ENCODE data around the gene TMEM184B. TPM values are rescaled to one million over a fixed set of nuclear protein-coding genes. Genes with fewer than 3 reads are reported as not detected.

TMEM184B gene
- total RNA-seq, 1 experiment from 2014 or later = 5.1 TPM

DNA sequence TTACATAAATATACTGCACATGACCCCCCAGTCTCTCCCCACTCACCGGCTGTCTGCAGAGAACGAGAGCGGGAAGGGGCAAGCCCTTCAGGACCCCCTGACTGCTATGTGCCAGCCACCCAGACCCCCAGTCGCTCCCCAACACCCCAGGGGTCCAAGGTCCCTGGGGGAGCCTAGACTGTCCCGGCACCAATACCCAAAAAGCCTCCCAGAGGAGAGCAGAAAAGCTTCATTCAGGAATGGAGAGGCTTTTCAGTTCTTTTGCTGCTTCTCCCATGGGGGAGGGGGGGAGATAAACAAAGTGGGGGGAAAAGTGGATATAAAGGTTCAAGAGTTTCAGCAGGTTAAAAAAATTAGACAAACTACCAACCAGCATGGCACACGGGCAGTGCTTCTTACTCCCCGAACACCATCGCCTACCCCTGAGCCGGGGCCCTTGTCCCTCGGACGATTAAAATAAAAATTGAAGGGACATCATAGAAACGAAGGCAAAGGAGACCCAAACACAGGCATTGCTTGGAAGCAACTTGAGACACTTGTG is 43.1 kb upstream of the TMEM184B start:
- Histone ChIP-seq H3K4me1 (ENCODE audit: low read length) (peaks cover 42% of the 10 kb centered on the region), H3K27me3 (ENCODE audit: low read length) (no peaks in the 10 kb centered on the region), H3K9me3 (ENCODE audit: low read length) (no peaks in the 10 kb centered on the region), H4K20me1 (ENCODE audit: insufficient read depth, low read depth, low read length) (peaks cover 48% of the 10 kb centered on the region), H3K4me3 (ENCODE audit: low read length) (peak overlapping the region; percentile 94), H3K36me3 (ENCODE audit: insufficient read depth, low read length) (no peaks in the 10 kb centered on the region; the same call in 1 of the 2 replicates), H3K4me2 (ENCODE audit: low read depth, low read length, poor library complexity, severe bottlenecking) (peak overlapping the region; percentile 93), H3K9ac (ENCODE audit: low read length) (peak overlapping the region; percentile 91), H3K79me2 (ENCODE audit: low read length) (peaks cover 61% of the 10 kb centered on the region), H3K9me2 (replicated peaks; ENCODE audit: insufficient read depth, low read length) (no peaks in the 10 kb centered on the region), H2AFZ (ENCODE audit: low read length) (no peak overlapping the region), H3K27ac (ENCODE audit: low read length) (peak overlapping the region; percentile 82)
- peak; percentile 64 for DNase-seq

GRCh38 chr22:38314933-38315822 is 42.4 kb upstream of the TMEM184B start:
- peaks cover 69% of the 10 kb centered on the region for H3K79me2 ChIP-seq (ENCODE audit: low read length)
- H3K36me3 ChIP-seq (ENCODE audit: insufficient read depth, low read length) = no peaks in the 10 kb centered on the region; the same call in 1 of the 2 replicates
- peak overlapping the region; percentile 93 for H3K4me2 ChIP-seq (ENCODE audit: low read depth, low read length, poor library complexity, severe bottlenecking)
- no peaks in the 10 kb centered on the region for H3K9me2 ChIP-seq (replicated peaks; ENCODE audit: insufficient read depth, low read length)
- H3K27me3 ChIP-seq (ENCODE audit: low read length) = no peaks in the 10 kb centered on the region
- peaks cover 54% of the 10 kb centered on the region for H4K20me1 ChIP-seq (ENCODE audit: insufficient read depth, low read depth, low read length)
- H3K9me3 ChIP-seq (ENCODE audit: low read length) = no peaks in the 10 kb centered on the region
- peaks cover 47% of the 10 kb centered on the region for H3K4me1 ChIP-seq (ENCODE audit: low read length)
- peak overlapping the region; percentile 82 for H3K27ac ChIP-seq (ENCODE audit: low read length)
- DNase-seq = no peak
- no peak overlapping the region for H2AFZ ChIP-seq (ENCODE audit: low read length)
- H3K9ac ChIP-seq (ENCODE audit: low read length) = peak overlapping the region; percentile 91
- peak overlapping the region; percentile 94 for H3K4me3 ChIP-seq (ENCODE audit: low read length)

DNA sequence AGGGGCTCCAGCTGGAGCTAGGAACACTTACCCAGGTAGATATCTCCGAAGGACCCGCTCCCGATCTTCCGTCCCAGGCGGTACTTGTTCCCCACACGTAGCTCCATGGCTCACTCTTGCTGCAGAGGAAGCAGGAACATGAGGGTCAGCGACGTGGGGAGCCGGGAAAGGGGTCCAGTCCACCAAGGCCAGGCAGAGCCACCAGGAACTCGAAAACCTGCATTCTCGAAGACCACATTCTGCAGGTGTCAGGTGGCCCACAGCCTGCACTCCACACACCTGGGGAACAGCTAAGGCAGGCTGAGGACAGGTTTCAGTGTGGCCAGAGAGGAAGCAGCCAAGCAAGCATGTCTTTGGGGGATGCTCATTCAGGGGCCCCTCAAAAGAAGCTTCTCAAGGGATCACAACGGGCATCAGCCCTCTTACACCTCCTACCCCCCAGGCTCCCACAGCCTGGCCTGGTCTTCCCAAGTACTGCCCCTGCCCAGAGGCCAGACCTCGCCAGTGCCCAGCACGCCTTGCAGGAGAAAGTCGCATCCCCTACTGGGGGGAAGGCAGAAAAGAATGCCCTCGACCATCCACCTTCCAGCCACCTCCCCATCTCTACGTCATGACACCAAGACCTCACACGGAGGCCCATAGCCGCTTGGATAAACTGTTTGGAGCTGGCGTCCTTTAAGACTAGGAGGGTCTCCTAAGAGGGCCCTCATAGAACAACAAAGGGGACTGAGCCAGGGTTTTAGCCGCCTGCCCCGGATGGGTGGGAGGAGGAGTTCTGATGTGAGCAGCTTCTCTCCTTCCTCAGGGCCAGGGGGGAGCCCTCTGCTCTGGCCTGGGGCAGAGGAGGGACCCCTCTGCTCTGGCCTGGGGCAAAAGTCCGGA is 41.5 kb upstream of the TMEM184B start:
- Histone ChIP-seq H3K9ac (ENCODE audit: low read length) (peak overlapping the region; percentile 91), H2AFZ (ENCODE audit: low read length) (no peak overlapping the region), H3K4me1 (ENCODE audit: low read length) (peaks cover 47% of the 10 kb centered on the region), H3K79me2 (ENCODE audit: low read length) (peaks cover 77% of the 10 kb centered on the region), H3K27ac (ENCODE audit: low read length) (peak overlapping the region; percentile 82), H3K36me3 (ENCODE audit: insufficient read depth, low read length) (no peaks in the 10 kb centered on the region; the same call in 1 of the 2 replicates), H3K4me2 (ENCODE audit: low read depth, low read length, poor library complexity, severe bottlenecking) (peak overlapping the region; percentile 93), H3K27me3 (ENCODE audit: low read length) (no peaks in the 10 kb centered on the region), H4K20me1 (ENCODE audit: insufficient read depth, low read depth, low read length) (peaks cover 57% of the 10 kb centered on the region), H3K4me3 (ENCODE audit: low read length) (peak overlapping the region; percentile 94; the same call in 1 of the 2 replicates), H3K9me2 (replicated peaks; ENCODE audit: insufficient read depth, low read length) (no peaks in the 10 kb centered on the region), H3K9me3 (ENCODE audit: low read length) (no peaks in the 10 kb centered on the region)
- DNase-seq = no peak

GRCh38 chr22:38313384-38313955 is 40.7 kb upstream of the TMEM184B start:
- H3K9ac ChIP-seq (ENCODE audit: low read length) = no peak overlapping the region
- H3K27me3 ChIP-seq (ENCODE audit: low read length) = no peaks in the 10 kb centered on the region
- H3K9me2 ChIP-seq (replicated peaks; ENCODE audit: insufficient read depth, low read length) = no peaks in the 10 kb centered on the region
- H4K20me1 ChIP-seq (ENCODE audit: insufficient read depth, low read depth, low read length) = peaks cover 59% of the 10 kb centered on the region
- peaks cover 54% of the 10 kb centered on the region for H3K4me1 ChIP-seq (ENCODE audit: low read length)
- no peak overlapping the region for H3K4me2 ChIP-seq (ENCODE audit: low read depth, low read length, poor library complexity, severe bottlenecking)
- no peak overlapping the region for H3K27ac ChIP-seq (ENCODE audit: low read length)
- H3K4me3 ChIP-seq (ENCODE audit: low read length) = no peak overlapping the region
- H3K36me3 ChIP-seq (ENCODE audit: insufficient read depth, low read length) = no peaks in the 10 kb centered on the region; the same call in 1 of the 2 replicates
- H2AFZ ChIP-seq (ENCODE audit: low read length) = no peak overlapping the region
- H3K79me2 ChIP-seq (ENCODE audit: low read length) = peaks cover 85% of the 10 kb centered on the region
- DNase-seq = no peak
- H3K9me3 ChIP-seq (ENCODE audit: low read length) = no peaks in the 10 kb centered on the region

DNA sequence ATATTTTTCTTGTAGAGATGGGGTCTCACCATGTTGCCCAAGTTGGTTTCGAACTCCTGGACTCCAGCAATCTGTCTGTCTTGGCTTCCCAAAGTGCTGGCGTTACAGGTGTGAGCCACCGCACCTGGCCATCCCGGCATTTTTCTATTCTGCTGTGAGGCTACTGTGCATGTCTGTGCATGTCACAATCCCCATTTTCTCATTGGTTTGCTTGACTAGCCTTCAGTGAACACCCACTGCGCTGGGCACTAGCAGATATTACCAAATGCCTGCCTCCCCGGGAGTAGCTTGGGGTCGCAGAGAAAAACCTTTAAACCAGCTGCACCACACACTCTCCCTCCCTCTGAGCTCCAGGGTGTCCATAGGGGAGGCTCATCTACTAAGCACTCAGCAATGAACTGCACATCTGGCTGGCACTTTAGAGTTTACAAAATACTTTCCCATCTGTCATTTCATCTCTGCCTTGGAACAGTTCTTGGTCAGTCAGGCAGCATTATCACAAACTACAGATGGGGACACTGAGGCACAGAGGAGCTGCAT is 39.5 kb upstream of the TMEM184B start:
- Histone ChIP-seq H3K9me3 (ENCODE audit: low read length) (no peaks in the 10 kb centered on the region), H2AFZ (ENCODE audit: low read length) (no peak overlapping the region), H4K20me1 (ENCODE audit: insufficient read depth, low read depth, low read length) (peaks cover 61% of the 10 kb centered on the region), H3K4me2 (ENCODE audit: low read depth, low read length, poor library complexity, severe bottlenecking) (no peak overlapping the region), H3K27me3 (ENCODE audit: low read length) (no peaks in the 10 kb centered on the region), H3K79me2 (ENCODE audit: low read length) (peaks cover 96% of the 10 kb centered on the region), H3K4me1 (ENCODE audit: low read length) (peaks cover 59% of the 10 kb centered on the region), H3K9ac (ENCODE audit: low read length) (no peak overlapping the region), H3K9me2 (replicated peaks; ENCODE audit: insufficient read depth, low read length) (no peaks in the 10 kb centered on the region), H3K27ac (ENCODE audit: low read length) (no peak overlapping the region), H3K4me3 (ENCODE audit: low read length) (no peak overlapping the region), H3K36me3 (ENCODE audit: insufficient read depth, low read length) (no peaks in the 10 kb centered on the region; the same call in 1 of the 2 replicates)
- no peak for DNase-seq

GRCh38 chr22:38311323-38311620 is 38.5 kb upstream of the TMEM184B start:
- Histone ChIP-seq H3K9me3 (ENCODE audit: low read length) (no peaks in the 10 kb centered on the region), H3K4me1 (ENCODE audit: low read length) (peaks cover 69% of the 10 kb centered on the region), H2AFZ (ENCODE audit: low read length) (no peak overlapping the region), H3K9me2 (replicated peaks; ENCODE audit: insufficient read depth, low read length) (no peaks in the 10 kb centered on the region), H4K20me1 (ENCODE audit: insufficient read depth, low read depth, low read length) (peaks cover 57% of the 10 kb centered on the region), H3K4me2 (ENCODE audit: low read depth, low read length, poor library complexity, severe bottlenecking) (no peak overlapping the region), H3K9ac (ENCODE audit: low read length) (no peak overlapping the region), H3K27me3 (ENCODE audit: low read length) (no peaks in the 10 kb centered on the region), H3K27ac (ENCODE audit: low read length) (no peak overlapping the region), H3K36me3 (ENCODE audit: insufficient read depth, low read length) (no peaks in the 10 kb centered on the region; the same call in 1 of the 2 replicates), H3K79me2 (ENCODE audit: low read length) (peaks cover 97% of the 10 kb centered on the region), H3K4me3 (ENCODE audit: low read length) (no peak overlapping the region)
- DNase-seq = no peak

GRCh38 chr22:38310518-38311322 is 37.9 kb upstream of the TMEM184B start:
- Histone ChIP-seq H3K4me1 (ENCODE audit: low read length) (peaks cover 69% of the 10 kb centered on the region), H3K79me2 (ENCODE audit: low read length) (peaks cover 97% of the 10 kb centered on the region), H3K27ac (ENCODE audit: low read length) (no peak overlapping the region)

More at GRCh38 chr22:38310518-38311322, 37.9 kb upstream of the TMEM184B start:
- no peak overlapping the region for H3K4me3 ChIP-seq (ENCODE audit: low read length)
- no peaks in the 10 kb centered on the region for H3K9me3 ChIP-seq (ENCODE audit: low read length)
- peaks cover 56% of the 10 kb centered on the region for H4K20me1 ChIP-seq (ENCODE audit: insufficient read depth, low read depth, low read length)
- H3K36me3 ChIP-seq (ENCODE audit: insufficient read depth, low read length) = no peaks in the 10 kb centered on the region; the same call in 1 of the 2 replicates
- no peak overlapping the region for H3K4me2 ChIP-seq (ENCODE audit: low read depth, low read length, poor library complexity, severe bottlenecking)
- no peak overlapping the region for H3K9ac ChIP-seq (ENCODE audit: low read length)
- no peak for DNase-seq
- no peaks in the 10 kb centered on the region for H3K9me2 ChIP-seq (replicated peaks; ENCODE audit: insufficient read depth, low read length)
- H2AFZ ChIP-seq (ENCODE audit: low read length) = no peak overlapping the region
- H3K27me3 ChIP-seq (ENCODE audit: low read length) = no peaks in the 10 kb centered on the region

Measured in Karpas-422 (cell line).